ENCODE data around the gene ABRACL. TPM values are rescaled to one million over a fixed set of nuclear protein-coding genes. Genes with fewer than 3 reads are reported as not detected.
"Not testable (repeated sequence)": the region's sequence is repeated elsewhere in the genome, so short reads cannot be mapped to it uniquely, and the experiment has no call there.

ABRACL gene
- total RNA-seq, 4 donors from 2014 or later: 1.5 to 3.0 (median 1.8) TPM; not detected in 1

GRCh38 chr6:139016337-139017213 is 12.0 kb upstream of the ABRACL start:
- H3K27me3 ChIP-seq: no peaks in the 10 kb centered on the region
- DNase-seq (no peak), ATAC-seq (no peak)
- TF ChIP-seq, protein P1, sequence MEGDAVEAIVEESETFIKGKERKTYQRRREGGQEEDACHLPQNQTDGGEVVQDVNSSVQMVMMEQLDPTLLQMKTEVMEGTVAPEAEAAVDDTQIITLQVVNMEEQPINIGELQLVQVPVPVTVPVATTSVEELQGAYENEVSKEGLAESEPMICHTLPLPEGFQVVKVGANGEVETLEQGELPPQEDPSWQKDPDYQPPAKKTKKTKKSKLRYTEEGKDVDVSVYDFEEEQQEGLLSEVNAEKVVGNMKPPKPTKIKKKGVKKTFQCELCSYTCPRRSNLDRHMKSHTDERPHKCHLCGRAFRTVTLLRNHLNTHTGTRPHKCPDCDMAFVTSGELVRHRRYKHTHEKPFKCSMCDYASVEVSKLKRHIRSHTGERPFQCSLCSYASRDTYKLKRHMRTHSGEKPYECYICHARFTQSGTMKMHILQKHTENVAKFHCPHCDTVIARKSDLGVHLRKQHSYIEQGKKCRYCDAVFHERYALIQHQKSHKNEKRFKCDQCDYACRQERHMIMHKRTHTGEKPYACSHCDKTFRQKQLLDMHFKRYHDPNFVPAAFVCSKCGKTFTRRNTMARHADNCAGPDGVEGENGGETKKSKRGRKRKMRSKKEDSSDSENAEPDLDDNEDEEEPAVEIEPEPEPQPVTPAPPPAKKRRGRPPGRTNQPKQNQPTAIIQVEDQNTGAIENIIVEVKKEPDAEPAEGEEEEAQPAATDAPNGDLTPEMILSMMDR (IDR thresholded peaks at IDR 0.05 in 4 of 5, conservative IDR thresholded peaks at IDR 0.05 in 1 of 5): no peak
- TF ChIP-seq POLR2A (IDR thresholded peaks at IDR 0.05): no peak
- intact Hi-C loops (cut with DNase I; ENCODE audit: low total_unique reads): no loop called here
- no peak overlapping the region for H3K4me3 ChIP-seq
- H3K36me3 ChIP-seq: no peaks in the 10 kb centered on the region
- H3K9me3 ChIP-seq: no peaks in the 10 kb centered on the region
- no peak overlapping the region for H3K27ac ChIP-seq
- H3K4me1 ChIP-seq: no peaks in the 10 kb centered on the region
- in situ Hi-C loops (cut with MboI; ENCODE audit: low sequenced_read_pairs in 4 of 4): no loop called here

- Histone ChIP-seq H3K4me3 (no peak overlapping the region), H3K4me1 (no peaks in the 10 kb centered on the region), H3K27me3 (no peaks in the 10 kb centered on the region), H3K9me3 (no peaks in the 10 kb centered on the region), H3K27ac (no peak overlapping the region), H3K36me3 (no peaks in the 10 kb centered on the region)
- ATAC-seq: no peak
- in situ Hi-C loops (cut with MboI; ENCODE audit: low sequenced_read_pairs in 4 of 4): no loop called here
- no peak for DNase-seq
- TF ChIP-seq, protein P1 (IDR thresholded peaks at IDR 0.05 in 4 of 5, conservative IDR thresholded peaks at IDR 0.05 in 1 of 5): no peak
- TF ChIP-seq POLR2A (IDR thresholded peaks at IDR 0.05): no peak
- intact Hi-C loops (cut with DNase I; ENCODE audit: low total_unique reads): no loop called here
These were observed 11.3 kb upstream of the ABRACL start for GRCh38 chr6:139017227-139017626.

- no peaks in the 10 kb centered on the region for H3K9me3 ChIP-seq
- in situ Hi-C loops (cut with MboI; ENCODE audit: low sequenced_read_pairs in 4 of 4) (no loop called here), intact Hi-C loops (cut with DNase I; ENCODE audit: low total_unique reads) (no loop called here)
- DNase-seq (no peak), ATAC-seq (no peak)
- no peaks in the 10 kb centered on the region for H3K4me1 ChIP-seq
- H3K4me3 ChIP-seq: no peak overlapping the region
- H3K27ac ChIP-seq: no peak overlapping the region
- no peak for TF ChIP-seq POLR2A (IDR thresholded peaks at IDR 0.05)
- TF ChIP-seq, protein P1 (IDR thresholded peaks at IDR 0.05 in 4 of 5, conservative IDR thresholded peaks at IDR 0.05 in 1 of 5): no peak
- no peaks in the 10 kb centered on the region for H3K27me3 ChIP-seq
- H3K36me3 ChIP-seq: no peaks in the 10 kb centered on the region
These were observed 8.8 kb upstream of the ABRACL start for GRCh38 chr6:139019722-139020121.

DNA sequence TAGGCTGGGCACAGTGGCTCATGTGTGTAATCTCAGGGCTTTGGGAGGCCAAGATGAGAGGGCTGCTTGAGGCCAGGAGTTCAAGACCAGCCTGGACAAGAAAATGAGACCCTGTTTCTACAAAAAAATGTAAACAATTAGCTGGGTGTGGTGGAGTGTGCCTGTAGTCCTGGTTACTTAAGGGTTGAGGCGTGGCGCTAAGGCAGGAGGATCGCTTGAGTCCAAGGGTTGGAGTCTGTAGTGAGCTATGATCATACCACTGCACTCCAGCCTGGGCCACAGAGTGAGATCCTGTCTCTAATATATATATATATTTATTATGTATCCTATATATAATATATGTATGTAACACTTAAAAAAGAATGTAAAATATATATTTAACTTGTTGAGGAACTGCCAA is 7.9 kb upstream of the ABRACL start:
- intact Hi-C loops (cut with DNase I; ENCODE audit: low total_unique reads): no loop called here

DNA sequence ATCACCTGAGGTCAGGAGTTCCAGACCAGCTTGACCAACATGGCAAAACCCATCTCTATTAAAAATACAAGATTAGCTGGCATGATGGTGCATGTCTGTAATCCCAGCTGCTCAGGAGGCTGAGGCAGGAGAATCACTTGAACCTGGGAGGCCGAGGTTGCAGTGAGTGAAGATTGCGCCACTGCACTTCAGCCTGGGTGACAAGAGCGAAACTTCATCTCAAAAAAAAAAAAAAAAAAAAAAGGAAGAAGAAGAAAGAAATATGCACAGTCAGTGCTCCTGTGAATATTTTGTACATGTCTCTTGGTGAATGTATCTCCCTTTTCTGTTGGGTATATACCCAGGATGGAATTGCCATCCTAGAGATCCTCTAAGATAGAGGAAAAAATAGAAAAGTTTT is 3.1 kb upstream of the ABRACL start:
- H3K9me3 ChIP-seq; H3K27me3 ChIP-seq; H3K27ac ChIP-seq; H3K36me3 ChIP-seq; H3K4me1 ChIP-seq; in situ Hi-C loops (cut with MboI; ENCODE audit: low sequenced_read_pairs in 4 of 4); ATAC-seq; intact Hi-C loops (cut with DNase I; ENCODE audit: low total_unique reads); H3K4me3 ChIP-seq; DNase-seq: not testable (repeated sequence)

More for the DNA sequence above, 7.9 kb upstream of the ABRACL start:
- Histone ChIP-seq H3K4me3 (no peak overlapping the region), H3K27me3 (no peaks in the 10 kb centered on the region), H3K4me1 (no peaks in the 10 kb centered on the region), H3K9me3 (no peaks in the 10 kb centered on the region), H3K36me3 (no peaks in the 10 kb centered on the region), H3K27ac (no peak overlapping the region)
- in situ Hi-C loops (cut with MboI; ENCODE audit: low sequenced_read_pairs in 4 of 4): no loop called here
- no peak for DNase-seq
- TF ChIP-seq, protein P1 (IDR thresholded peaks at IDR 0.05 in 4 of 5, conservative IDR thresholded peaks at IDR 0.05 in 1 of 5): no peak
- no peak for TF ChIP-seq POLR2A (IDR thresholded peaks at IDR 0.05)
- ATAC-seq: no peak
